Activated T-helper 1 cell treated with Interleukin-2 at 50 U/mL for 16 hours (primary cell): ENCODE results near the gene CCNQ.

ENCODE experiments used
- DNase-seq: peaks from one replicate; pipeline ENCODE4 v3.0.0-alpha.2; 2020; ENCODE audit warnings: low read depth

Gene CCNQ

DNA sequence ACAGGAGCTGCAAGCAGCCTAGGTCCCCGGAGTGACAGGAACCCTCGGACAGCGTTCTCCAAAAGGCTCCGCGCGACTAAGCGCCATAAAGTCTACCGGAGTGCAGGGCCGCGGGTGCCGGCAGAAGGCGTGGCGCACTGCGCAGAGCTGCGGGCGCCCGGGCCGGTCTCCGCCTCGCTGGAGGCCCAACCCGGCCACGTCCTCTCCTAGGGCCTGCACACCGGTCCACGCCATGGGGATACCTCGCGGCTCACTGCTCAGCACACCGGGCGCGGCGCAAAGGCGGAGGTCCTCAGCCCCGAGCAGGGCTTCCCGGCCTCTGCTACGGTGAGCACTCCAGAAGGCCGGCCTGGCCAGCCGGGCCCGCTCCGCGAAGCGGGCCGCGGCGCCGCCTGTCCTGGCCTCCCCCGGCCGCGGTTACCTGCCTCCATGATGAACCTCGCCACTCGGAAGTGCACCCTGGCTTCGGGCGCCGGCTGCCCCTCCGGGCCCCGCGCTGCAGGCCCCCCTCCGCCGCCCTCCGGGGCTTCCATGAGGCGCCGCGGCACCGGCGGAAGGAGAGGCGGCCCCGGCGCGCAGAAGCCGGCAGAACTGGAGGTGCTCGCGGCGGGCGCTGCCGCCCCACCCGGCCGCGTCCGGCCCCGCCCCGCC lies at the start of gene CCNQ:
Gene CCNQ (minus strand): TSS at position 599 of the 651 bp plus-strand sequence. CDS start 66 bp downstream, at position 533.
- DNase-seq = no peak

DNA sequence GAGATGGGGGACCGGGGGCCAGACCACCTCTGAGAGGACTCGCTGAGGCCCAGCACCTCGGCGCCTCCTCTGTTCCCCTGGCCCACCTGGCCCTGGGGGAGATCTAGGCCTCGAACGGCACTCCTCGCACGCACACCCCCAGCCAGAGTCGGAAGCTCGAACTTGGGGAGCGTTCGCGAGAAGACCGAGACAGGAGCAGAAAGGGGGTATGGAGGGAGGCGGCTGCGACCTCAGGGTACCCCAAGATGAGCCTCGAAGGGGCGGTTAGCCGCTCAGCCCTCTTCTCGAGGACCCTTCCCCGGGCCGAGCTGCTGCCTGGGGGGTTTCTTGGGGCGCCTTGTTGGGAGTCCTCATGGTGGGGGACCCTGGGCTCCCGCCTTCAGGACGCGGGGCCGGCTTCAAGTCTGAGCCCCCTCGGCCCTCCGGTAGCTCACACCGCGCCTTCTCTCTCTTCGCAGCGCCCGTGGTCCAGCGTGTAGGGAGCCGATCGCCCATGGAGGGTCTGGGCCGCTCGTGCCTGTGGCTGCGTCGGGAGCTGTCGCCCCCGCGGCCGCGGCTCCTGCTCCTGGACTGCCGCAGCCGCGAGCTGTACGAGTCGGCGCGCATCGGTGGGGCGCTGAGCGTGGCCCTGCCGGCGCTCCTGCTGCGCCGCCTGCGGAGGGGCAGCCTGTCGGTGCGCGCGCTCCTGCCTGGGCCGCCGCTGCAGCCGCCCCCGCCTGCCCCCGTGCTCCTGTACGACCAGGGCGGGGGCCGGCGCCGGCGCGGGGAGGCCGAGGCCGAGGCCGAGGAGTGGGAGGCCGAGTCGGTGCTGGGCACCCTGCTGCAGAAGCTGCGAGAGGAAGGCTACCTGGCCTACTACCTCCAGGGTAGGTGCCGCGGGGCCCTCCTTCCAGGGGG lies 48.8 kb upstream of the CCNQ start:
- no peak for DNase-seq

DNA sequence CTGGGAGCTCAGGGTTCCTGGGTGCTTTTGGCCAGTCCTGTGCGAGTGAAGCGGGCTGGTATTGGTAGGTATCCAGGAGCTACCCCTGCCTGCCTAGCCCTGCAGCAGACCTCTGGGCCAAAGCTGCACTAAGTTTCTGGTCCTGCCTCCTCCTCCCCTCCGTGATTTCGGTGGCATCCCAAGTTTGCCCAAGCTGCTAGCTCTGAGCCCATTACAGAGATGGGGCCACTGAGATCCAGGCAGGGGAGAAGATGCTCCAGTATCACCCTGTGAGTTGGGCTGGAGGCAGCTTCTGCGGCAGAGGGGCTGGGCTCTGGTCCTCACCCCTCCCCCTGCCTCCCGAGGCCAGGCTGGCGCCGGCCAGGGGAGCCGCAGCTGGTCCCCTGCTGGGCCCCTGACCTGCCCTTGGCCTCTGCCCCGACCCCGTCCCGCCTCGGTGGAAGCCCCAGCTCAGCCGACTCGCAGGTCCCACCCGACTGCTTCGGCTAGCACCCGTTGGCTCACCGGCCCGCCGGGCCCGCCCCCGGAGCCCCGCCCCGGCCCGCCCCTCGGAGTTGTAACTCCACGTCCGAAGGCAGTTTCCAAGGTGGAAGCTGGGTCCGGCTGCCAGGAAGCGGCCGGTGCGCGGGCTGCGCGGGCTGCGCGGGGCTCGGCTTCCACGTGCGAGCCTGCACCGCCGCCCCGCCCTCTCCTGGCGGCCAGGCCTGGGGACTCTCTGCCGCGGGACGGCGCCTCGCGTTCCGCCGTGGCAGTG lies 47.9 kb upstream of the CCNQ start, which contains the start of gene DUSP9:
Gene DUSP9 (plus strand): TSS at position 584 of the 754 bp plus-strand sequence. CDS start 751 bp downstream, outside the sequence.
- no peak for DNase-seq

DNA sequence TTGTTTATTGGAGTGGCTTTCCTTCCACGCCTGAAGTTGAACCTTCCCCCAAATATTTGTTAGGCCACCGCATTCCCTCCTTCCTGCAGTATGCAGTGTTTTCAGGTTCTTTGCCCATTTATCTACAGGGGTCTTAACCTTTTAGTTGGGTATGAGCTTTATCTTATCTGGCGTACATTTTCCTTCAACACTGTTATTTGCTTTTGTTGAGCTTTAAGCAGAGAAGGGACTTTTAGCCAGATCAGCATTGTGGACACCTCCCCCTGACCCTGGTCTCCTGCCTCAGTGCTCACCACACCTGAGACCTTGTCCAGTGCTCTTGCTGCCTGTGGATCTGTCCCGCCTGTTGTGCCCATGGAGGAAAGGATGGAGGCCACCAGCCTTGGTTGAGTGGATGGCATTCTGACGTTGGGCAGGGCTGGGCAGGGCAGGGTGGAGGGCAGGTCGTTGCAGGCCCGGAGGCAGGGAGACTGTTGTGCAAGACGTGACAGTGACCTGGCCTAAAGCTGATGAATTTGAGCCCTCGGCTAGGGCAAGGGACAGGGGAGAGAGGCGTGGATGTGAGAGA lies 47.1 kb upstream of the CCNQ start:
- no peak for DNase-seq

DNA sequence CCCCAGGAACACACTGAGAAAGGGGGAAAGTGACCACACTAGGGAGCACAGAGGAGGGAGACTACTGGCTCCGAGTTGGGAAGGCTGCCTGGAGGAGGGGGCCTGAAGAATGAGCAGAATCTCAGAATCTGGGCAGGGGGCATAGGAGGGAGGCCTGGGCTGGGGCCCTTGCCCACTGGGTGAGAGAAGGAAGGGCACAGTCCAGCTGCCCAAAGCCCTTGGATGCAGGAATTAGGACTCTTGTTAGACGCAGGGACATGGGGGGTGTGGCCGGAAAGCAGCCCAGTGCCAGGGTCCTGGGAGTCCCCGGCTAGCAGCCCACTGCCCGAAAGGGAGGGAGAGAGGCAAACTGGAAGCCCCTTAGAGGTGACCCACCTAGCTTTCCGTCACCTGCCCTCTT lies 46.2 kb upstream of the CCNQ start:
- DNase-seq = no peak

DNA sequence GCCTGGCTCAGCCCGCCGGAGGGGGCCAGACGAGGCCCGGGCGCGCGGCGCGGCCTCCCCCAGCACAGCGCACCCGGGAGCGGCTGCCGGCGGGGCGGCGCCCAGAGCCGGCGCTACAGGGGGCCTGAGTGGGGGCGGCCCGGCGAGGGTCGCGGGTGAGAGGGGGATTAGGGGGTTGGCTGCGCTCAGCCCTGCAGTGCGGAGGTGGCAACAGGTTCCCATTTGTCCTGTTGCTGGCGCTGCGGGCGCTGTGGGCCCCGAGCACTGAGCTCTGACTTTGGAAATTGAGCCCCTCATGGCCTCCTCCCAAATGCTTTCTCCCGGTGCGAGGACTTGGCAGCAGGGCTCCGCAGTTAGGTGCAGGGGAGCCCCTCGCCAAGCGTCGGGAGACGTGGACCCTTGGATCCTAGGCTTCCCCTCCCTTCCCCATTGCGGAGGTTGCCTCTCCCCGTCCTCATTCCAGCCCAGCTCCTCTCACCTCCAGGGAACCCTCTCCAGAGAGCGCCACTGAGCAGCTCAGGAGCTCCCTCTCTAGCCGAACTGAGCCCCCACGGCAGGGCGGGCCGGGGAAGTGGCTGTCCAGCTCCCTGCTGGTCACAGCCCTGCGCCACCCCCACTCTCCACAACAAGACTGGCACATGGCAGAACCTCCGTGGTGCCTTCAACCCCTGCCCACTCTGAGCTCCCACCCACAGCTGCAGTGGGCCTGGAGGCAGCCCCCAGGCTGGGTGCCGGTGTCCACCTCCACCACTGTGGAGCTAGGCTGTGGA lies 45.6 kb upstream of the CCNQ start:
- DNase-seq = no peak

DNA sequence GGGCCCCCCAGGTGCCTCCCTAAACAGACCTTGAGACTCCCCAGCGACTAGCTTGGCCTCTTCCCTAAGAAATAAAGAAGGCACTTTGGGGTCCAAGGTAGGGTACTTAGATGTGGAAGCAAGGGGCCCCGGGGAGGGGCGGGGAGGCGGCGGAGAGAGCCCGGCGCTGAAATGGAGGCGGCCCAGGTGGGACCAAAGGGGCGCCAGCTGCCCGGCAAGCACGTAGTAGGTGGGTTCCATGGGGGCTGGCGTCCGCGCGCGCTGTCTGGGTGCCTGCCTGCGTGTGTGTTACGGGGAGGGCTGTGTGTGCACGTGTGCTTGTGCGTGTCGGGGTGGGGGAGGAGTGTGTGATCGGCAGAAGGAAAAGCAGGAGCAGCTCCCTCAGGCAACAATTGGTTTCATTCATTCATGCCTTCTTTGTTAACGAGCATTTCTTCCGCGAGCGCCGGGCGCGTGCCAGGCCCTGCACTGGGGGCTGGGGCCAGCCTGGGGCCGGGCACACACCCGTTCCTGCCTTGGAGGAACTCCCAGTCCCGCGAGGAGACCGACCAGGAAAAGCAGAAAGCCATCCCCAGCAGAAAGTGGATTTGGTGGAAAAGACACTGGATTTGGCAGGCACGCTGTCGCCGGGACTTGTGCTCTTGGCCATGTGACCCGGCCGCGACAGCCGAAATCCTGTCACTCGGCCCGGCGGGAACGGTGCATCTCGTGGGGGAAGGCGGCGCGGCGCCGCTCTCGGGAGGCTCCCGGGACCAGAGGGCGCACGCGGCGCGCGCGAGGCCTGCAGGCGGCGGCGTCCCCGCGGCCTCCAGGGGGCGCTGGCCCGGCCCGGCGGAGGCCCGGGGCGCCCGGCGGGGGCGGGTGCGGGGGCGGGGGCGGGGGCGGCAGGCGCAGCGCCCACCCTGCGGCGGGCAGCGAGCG lies 44.8 kb upstream of the CCNQ start:
- DNase-seq = no peak

DNA sequence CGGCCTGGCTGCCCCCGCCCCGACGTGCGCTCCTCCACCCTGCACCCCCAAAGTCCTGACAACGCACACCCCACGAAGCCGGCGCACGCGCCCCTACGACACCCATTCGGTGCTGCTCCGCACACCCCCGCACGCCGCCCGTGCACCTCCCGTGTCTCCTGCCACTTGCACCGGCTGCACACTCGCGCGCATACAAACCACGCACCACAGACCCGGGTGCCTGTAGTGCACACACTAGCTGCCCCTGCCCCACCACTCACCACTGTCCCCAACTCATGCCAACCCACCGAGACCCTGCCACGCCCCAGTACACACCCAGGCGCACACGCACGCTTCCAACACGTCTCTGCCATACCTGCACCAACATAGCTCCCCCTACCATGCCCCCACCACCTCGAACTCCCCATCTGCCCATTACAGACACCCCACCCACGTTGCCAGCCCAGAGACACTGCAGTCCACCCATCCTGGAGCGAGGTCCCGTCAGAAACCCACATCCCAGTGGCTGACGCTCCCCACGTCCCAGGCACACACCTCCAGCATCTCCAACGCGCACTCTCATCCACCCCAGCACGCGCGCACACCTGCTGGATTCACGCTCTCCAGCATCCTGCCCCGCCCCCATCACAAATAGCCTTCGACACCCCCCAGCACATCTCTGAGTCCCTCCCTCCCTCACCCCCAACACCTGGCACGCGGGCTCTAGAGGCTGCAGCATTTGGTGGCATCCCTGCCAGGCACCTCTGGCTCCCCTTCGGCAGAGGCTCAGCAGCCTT lies 43.9 kb upstream of the CCNQ start:
- no peak for DNase-seq

DNA sequence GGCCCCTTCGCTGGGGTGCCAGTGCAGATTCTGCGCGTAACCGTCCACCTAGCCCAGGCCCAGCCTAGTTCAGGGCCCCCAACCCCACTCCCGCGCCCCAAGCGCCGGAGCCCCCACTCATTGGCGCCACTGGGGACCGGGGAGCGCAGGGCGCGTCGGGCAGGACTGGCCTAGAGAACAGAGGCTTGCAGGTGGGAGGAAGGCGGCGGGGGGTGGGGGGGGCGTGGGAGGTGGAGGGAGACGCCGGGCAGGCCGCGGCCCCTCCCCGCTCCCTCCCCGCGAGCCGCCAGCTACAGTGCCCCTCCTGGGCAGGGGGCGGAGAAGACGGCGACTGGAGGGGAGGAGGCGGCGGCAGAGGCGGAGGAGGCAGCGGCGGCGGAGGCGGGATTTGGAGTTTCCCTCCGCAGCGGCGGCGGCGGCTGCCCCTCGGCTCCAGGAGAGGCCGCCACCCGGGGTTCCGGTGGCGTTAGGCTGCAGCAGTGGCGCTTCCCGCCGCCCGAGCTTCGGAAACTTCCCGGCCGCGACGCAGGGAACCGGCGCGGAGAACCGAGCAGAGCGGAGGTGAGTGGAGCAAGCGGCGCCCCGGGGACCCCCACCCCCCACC lies 43.2 kb upstream of the CCNQ start:
- DNase-seq = no peak

DNA sequence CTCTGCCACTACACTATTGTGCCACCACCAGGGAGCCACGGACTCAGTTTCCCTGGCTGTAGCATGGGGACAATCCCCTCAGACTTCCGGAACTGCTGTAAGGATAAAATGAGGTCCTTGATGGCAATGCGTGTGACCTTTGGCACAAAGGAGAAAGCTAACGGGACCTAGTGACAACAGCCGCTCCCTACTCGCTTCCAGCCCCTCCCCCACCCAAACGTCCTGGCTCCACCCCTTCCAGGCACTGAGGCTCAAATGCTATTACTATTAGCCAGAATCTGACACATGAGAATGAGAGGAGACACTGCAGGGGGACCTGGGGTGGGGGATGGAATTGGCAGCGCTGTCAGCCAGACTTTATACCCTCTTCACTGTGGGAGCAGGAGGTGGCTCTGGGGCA lies 42.7 kb upstream of the CCNQ start:
- no peak for DNase-seq

DNA sequence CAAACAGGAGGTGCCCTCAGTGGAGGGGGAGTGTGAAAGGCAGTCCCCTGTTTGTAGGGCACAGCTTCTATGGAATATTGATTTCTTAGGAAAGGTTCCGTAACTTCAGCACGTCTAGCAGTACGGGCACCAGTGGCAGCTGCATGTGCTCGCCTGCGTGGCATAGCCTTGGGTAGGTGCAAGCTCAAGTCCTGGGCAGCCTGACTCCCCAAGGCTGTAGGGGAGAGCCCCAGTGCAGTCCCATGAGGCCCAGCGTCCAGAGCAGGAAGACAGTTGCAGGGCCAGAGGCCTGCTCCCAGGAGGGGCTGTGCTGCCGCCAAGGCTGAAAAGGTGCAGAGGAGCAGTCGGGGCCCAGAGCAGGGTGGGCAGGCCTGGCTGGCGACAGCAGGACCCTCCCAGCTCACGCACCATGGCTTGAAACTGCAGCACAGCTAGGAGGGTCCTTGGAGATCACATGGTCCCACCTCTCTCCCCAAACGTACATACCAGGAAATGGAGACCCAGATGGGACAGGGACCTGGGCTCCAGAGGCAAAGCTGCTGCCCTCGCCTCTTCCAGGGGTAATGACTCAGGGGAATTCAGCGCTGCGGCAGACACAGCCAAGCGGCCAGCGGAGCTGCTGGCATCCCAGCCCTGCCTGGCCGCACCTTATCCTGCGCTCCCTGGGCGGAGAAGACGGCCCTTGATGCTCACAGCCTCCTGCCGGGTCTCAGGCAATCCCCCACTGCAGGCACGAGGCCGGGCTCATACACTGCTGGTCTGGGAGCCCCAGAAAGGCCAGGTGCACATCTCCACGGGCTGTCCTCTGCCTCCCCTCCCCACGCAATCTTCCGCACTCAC lies 42.0 kb upstream of the CCNQ start:
- no peak for DNase-seq

DNA sequence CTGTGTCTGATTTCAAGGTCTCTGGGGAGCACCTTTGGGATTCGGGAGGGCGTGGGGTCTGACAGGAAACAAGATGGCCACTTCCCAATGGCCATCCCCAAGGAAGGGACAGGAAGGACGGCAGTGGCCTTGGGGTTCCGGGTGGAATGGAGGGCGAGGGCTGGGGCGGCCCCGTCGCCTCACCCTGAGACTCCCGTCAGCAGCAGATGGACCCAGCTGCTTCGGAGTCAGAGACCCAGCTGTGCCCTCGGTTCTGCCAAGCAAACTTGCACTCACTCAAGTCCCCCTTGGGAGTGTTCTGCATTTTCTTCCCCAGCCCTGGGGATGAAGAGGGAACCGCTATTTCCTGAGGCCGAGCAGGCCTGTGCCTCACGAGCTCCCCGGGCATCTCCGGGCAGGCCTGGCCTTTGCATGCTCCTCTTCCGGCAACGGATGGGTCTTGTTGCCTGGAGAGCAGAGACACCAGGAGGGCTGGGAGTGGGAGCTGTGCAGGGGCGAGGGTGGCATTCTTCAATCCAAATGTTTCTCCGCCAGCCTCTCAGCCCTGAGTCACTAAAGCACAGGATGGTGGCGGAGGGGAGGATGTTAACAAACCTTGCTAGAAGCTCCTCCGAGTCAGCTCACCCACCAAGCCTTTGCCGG lies 41.2 kb upstream of the CCNQ start:
- DNase-seq = no peak

DNA sequence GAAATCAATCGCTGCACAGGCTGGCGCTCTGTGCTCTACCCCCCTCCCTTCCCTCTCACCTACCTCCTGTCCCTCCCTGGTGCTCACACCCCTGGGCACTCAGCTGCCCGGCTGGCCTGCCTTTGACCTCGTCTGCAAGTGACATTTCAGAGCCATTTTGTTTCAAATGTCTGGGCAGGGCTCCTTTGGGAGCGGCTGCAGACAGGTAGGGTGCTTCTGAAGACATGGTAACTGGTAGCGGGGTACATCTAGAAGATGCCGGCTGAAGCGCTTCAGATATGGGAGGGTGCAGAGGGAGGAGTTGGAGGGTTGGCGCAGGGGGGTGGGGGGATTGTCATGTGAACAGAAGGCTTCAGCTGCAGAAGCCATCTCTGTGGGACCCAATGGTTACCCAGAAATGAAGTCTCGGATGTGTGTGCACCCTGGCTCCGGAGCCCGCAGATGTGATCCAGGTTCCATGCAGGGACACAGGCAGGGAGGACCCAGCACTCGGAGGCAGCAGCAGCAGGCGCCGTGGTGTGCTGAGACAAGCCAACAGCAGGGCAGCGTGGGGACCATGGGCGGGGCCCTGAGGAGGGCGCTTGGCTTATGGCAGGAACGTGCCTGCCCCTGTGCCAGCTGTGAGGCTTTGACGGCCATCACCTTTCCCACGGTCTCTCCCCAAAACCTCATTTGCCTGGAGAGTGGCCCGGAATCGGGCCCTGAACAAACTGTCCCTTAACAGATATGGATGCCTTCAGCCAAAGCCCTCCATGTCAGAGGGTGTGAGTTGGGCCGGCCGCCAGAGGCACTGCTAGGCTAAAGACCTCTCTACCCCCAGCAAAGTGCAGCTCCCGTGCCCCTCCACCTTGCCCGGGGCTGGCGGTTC lies 40.5 kb upstream of the CCNQ start:
- no peak for DNase-seq

DNA sequence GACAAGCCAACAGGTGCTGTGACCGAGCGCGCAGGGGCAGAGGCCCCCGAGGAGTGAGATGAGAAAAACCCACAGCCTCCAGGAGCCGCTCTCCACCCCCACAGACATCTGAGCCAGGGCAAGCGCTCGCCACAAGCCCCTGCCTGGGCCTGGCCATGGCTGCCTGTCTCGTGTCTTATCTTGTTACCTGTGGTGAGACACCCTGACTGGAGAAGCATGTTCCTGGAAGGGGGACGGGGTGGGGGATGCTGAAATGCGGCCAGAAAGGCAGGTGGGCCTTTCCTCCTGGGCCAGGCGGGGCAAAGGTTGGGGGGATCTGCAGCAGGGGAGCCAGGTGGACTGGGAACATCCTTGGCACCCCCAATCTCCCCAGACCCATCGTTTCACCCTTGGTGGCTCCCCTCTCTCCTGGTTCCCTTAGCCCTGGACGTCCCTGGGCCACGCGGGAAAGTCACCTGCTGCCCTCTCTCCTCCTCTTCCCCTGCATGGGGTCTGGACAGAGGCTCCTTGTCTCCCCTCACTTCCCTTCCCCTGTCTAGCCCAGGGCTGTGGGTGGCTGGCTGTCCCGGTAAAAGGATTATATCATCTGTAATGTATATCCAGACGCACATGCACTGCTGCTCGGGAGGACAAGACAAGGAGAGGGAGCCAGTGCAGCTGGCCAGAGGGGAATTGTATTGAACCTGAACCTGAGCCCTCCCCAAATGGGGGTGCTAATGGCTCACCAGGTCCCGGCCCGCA lies 39.7 kb upstream of the CCNQ start:
- DNase-seq = no peak

DNA sequence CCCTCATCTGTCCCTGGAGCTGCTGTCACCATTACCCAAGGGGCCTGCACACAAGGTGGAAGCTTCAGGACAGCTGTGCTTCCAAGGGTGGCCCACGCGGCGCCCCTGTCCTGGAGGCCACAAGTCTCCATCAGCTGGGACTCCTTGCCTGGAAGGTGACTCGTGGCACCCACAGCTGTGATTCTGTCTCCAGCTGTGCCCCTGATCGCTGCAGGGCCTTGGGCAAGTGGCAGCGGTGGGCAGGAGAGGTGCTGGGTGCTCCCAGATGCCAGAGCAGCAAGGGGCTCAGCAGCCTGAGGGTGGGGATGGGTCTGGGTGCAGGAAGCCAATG lies 39.1 kb upstream of the CCNQ start:
- no peak for DNase-seq
